Bronchial epithelial cell (primary cell): ENCODE data around the gene ZMAT3. TPM values are rescaled to one million over a fixed set of nuclear protein-coding genes. Genes with fewer than 3 reads are reported as not detected.
"Not testable (repeated sequence)": the region's sequence is repeated elsewhere in the genome, so short reads cannot be mapped to it uniquely, and the experiment has no call there.

ENCODE experiments used
- DNase-seq: peaks from one replicate; pipeline ENCODE4 v3.0.0-alpha.2; 2010; ENCODE audit warnings: low read depth
- FAIRE-seq: peaks from 2 replicates; lab custom pipeline; 2011; peaks lifted over from hg19 to GRCh38; lab: Jason Lieb, UNC
- H3K27me3 ChIP-seq: 2 replicates; pipeline ENCODE4 v1.5.1; 2011; ENCODE audit warnings: low read length; ENCODE audit not compliant: control insufficient read depth, insufficient read depth
- H3K36me3 ChIP-seq: 2 replicates; pipeline ENCODE4 v1.5.1; 2011; ENCODE audit warnings: low read length; ENCODE audit not compliant: control insufficient read depth, insufficient read depth
- H3K4me3 ChIP-seq: 2 replicates; pipeline ENCODE4 v1.5.1; 2011; ENCODE audit warnings: mild to moderate bottlenecking, low read depth, low read length, control low read depth
- CTCF ChIP-seq: IDR thresholded peaks from 2 replicates; pipeline ENCODE4 v1.5.1; 2011; ENCODE audit warnings: mild to moderate bottlenecking, moderate library complexity, low read length, control low read depth, inconsistent platforms; ENCODE audit not compliant: insufficient read depth, severe bottlenecking
- total RNA-seq: library from RNA; depleted of rRNA; stranded (reverse); fragments of >200 nt; gene quantifications from 2 replicates; pipeline ENCODE4 v1.2.1, GENCODE V29; 2014

Gene ZMAT3
- total RNA-seq, 1 donor from 2014 or later, result 15.3 TPM

GRCh38 chr3:179067839-179068238 lies 3.8 kb downstream of the ZMAT3 start:
- H3K4me3 ChIP-seq, result no peak overlapping the region
- TF ChIP-seq CTCF, result no peak
- FAIRE-seq (no peak), DNase-seq (no peak)
- H3K27me3 ChIP-seq, result no peaks in the 10 kb centered on the region
- H3K36me3 ChIP-seq, result no peaks in the 10 kb centered on the region

GRCh38 chr3:179067291-179067690 lies 4.3 kb downstream of the ZMAT3 start:
- H3K4me3 ChIP-seq, result no peak overlapping the region
- FAIRE-seq (no peak), DNase-seq (no peak)
- no peaks in the 10 kb centered on the region for H3K27me3 ChIP-seq
- no peaks in the 10 kb centered on the region for H3K36me3 ChIP-seq
- no peak for TF ChIP-seq CTCF

GRCh38 chr3:179063945-179064560 lies 7.6 kb downstream of the ZMAT3 start:
- H3K27me3 ChIP-seq, result no peaks in the 10 kb centered on the region
- H3K4me3 ChIP-seq, result no peak overlapping the region
- no peak for FAIRE-seq
- no peak for DNase-seq
- TF ChIP-seq CTCF, result no peak
- no peaks in the 10 kb centered on the region for H3K36me3 ChIP-seq

- no peaks in the 10 kb centered on the region for H3K27me3 ChIP-seq
- no peak for FAIRE-seq
- H3K36me3 ChIP-seq, result no peaks in the 10 kb centered on the region
- TF ChIP-seq CTCF, result no peak
- no peak overlapping the region for H3K4me3 ChIP-seq
- no peak for DNase-seq
Measured at GRCh38 chr3:179056326-179056725, 15.3 kb downstream of the ZMAT3 start.

- not testable (repeated sequence) for FAIRE-seq, H3K36me3 ChIP-seq, H3K4me3 ChIP-seq, H3K27me3 ChIP-seq, DNase-seq
Measured at GRCh38 chr3:179054565-179054964, 17.0 kb downstream of the ZMAT3 start.

- H3K27me3 ChIP-seq, result no peaks in the 10 kb centered on the region
- peaks cover 1% of the 10 kb centered on the region for H3K36me3 ChIP-seq
- no peak for TF ChIP-seq CTCF
- H3K4me3 ChIP-seq, result no peak overlapping the region
- FAIRE-seq (no peak), DNase-seq (no peak)
Measured at GRCh38 chr3:179046497-179047353, 24.9 kb downstream of the ZMAT3 start.
